Activated T-helper 1 cell treated with anti-CD3 and anti-CD28 coated beads, Interleukin-2, amount 50 U/mL, for 16 hours (primary cell): ENCODE data around the gene NKD2.

Source experiments
- DNase-seq, 2 donors: peaks; one replicate each; pipeline ENCODE4 v3.0.0-alpha.2; 2020; ENCODE audit warnings: low read depth in 1 of 2, low spot score in 1 of 2

NKD2 gene

DNA sequence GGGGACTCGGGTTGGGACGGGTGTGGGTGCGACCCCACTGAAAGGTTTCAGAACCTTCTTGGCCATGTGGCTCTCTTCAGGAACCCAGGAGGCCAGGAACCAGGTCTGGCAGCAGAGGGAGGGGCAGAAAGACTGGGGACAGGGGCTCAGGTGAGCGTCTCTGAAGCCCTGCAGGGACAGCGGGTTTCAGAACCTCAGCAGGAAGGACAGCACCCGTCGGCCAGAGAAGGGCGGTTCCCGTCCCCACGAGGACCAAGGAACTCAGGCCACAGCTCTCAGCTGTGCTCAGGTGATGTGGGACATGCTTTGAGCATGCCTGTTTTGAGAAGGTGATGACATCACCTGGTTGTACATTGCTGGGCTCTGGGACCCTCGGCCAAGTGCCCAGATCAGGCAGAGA lies 77.5 kb downstream of the NKD2 start:
- no peak for DNase-seq

DNA sequence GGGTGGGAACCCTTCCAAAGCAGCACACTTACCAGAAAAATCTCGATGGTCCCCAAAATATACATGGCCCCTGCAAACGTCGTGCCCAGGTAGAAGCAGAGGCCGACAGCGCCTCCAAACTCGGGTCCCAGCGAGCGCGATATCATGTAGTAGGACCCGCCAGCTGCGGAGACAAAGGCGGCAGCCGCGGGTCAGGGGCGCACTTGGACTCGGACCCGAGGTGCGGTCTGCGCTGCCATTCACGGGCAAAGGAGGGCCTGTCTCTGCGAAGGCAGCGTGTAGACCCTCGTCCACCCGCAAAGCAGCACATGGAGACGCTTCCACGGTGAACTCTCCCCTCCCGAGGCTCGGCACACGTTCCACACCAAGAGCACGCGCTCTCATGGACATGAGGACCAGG lies 78.3 kb downstream of the NKD2 start:
- DNase-seq, result no peak

DNA sequence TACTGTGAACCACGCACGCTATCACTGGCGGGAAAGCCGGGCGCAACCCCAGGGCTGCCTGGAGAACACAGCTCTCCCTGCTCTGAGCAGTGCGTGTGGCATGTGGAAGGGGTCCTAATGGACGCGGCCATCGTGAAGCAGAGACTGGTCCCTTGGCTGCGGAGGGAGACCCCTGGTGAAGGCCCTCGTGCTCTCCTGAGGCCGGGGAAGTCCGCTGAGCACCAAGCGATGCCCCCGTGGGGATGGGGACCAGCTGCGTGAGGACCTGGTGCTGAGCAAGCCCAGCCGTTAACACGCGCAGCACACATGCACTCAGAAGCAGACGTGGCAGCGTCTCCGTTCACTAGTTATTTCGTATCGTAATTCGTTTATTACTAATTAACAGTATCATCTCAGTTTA lies 78.8 kb downstream of the NKD2 start:
- no peak for DNase-seq

DNA sequence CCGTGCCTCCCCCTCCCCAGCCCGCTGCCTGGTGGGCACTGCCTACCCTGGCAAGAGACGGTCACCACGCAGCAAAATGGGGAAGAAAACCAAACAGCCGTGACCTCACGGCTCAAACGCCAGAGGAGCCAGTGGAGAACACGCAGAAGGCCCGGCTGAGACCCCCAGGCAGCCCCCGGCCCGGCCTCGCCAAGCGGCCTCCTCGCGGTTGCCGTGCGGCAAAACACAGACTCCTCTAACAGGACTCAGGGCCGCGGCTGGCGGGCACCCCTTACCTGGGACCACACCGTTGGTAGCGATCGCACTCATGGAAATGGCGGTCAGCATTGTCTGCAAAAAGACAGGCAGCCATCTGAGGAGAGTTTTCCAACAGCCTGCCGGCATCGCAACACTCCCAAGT lies 79.4 kb downstream of the NKD2 start:
- no peak for DNase-seq
